ENCODE measurements around the gene CYB5D1.

DNA sequence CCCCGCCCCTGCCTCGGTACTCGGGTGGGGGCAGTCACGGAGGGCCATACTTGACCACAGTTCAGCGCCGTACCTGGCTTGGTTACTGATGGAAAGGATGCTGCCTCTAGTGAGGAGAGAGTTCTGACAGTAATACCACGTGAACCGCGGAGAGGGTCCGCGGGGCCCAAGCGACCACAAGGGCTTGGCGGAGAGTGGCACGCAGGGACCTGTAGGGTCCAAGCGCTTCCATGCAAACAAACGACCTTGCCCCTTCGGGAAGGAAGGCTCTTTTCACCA is 14.6 kb upstream of the CYB5D1 start:
- TF ChIP-seq, protein P1, sequence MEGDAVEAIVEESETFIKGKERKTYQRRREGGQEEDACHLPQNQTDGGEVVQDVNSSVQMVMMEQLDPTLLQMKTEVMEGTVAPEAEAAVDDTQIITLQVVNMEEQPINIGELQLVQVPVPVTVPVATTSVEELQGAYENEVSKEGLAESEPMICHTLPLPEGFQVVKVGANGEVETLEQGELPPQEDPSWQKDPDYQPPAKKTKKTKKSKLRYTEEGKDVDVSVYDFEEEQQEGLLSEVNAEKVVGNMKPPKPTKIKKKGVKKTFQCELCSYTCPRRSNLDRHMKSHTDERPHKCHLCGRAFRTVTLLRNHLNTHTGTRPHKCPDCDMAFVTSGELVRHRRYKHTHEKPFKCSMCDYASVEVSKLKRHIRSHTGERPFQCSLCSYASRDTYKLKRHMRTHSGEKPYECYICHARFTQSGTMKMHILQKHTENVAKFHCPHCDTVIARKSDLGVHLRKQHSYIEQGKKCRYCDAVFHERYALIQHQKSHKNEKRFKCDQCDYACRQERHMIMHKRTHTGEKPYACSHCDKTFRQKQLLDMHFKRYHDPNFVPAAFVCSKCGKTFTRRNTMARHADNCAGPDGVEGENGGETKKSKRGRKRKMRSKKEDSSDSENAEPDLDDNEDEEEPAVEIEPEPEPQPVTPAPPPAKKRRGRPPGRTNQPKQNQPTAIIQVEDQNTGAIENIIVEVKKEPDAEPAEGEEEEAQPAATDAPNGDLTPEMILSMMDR (IDR thresholded peaks at IDR 0.05; ENCODE audit: insufficient read depth, low read length), result no peak
- TF ChIP-seq, protein P2, sequence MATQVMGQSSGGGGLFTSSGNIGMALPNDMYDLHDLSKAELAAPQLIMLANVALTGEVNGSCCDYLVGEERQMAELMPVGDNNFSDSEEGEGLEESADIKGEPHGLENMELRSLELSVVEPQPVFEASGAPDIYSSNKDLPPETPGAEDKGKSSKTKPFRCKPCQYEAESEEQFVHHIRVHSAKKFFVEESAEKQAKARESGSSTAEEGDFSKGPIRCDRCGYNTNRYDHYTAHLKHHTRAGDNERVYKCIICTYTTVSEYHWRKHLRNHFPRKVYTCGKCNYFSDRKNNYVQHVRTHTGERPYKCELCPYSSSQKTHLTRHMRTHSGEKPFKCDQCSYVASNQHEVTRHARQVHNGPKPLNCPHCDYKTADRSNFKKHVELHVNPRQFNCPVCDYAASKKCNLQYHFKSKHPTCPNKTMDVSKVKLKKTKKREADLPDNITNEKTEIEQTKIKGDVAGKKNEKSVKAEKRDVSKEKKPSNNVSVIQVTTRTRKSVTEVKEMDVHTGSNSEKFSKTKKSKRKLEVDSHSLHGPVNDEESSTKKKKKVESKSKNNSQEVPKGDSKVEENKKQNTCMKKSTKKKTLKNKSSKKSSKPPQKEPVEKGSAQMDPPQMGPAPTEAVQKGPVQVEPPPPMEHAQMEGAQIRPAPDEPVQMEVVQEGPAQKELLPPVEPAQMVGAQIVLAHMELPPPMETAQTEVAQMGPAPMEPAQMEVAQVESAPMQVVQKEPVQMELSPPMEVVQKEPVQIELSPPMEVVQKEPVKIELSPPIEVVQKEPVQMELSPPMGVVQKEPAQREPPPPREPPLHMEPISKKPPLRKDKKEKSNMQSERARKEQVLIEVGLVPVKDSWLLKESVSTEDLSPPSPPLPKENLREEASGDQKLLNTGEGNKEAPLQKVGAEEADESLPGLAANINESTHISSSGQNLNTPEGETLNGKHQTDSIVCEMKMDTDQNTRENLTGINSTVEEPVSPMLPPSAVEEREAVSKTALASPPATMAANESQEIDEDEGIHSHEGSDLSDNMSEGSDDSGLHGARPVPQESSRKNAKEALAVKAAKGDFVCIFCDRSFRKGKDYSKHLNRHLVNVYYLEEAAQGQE (IDR thresholded peaks at IDR 0.05; ENCODE audit: insufficient replicate concordance, low read depth), result no peak
- TF ChIP-seq POLR2AphosphoS5 (IDR thresholded peaks at IDR 0.05; ENCODE audit: low read depth) (no peak), GABPA (IDR thresholded peaks at IDR 0.05; ENCODE audit: low read depth) (no peak), SPI1 (IDR thresholded peaks at IDR 0.05; ENCODE audit: borderline replicate concordance, low read depth) (no peak)

Data from HL-60 (cell line).